Stimulated activated CD4-positive, alpha-beta T cell treated with anti-CD3 and anti-CD28 coated beads, Interleukin-2, amount 100 ng/mL, for 48 hours (primary cell): Measurements from ENCODE around the gene RBMX.
"Not testable (repeated sequence)": the region's sequence is repeated elsewhere in the genome, so short reads cannot be mapped to it uniquely, and the experiment has no call there.

ENCODE experiments used
- DNase-seq, 2 donors: peaks; one replicate each; pipeline ENCODE4 v3.0.0-alpha.2; 2020

The RBMX gene

DNA sequence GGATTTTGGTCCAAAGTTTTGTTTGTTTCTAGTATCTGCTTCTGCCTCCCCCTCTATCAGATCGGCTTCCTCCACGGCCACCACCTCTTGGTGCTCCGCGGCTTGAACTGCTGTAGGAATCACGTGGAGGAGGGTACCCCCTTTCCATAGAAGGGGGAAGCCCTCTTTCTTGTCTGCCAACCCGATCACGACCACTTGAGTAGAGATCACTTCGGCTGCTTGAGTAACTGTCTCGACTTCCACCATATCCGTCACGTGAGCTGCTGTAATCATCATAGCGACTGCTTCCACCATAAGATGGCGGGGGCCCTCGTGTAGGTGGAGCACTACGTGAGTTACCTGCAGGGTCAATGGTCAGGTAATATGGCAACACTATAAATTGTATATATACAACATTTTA, 6.4 kb downstream of the RBMX start:
- DNase-seq = not testable (repeated sequence)

DNA sequence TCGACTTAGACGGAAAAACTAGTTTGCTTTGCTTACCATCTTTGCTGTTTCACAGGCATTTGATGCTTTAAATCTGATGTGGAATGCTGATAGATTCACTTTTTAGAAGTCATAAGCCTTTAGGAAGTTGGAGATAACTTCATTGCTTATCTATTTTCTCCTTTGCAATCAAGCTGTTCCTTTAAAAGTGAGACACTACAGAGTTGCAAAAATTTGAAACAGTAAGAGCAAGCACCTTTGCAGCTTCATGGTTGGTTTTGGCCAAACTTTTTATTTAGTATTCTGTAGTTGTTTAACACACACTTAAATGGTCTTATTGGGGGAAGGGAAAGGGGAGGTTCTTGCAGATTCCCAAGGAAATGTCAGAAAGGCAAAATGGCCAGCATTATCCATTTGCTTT, 7.3 kb downstream of the RBMX start:
- not testable (repeated sequence) for DNase-seq

DNA sequence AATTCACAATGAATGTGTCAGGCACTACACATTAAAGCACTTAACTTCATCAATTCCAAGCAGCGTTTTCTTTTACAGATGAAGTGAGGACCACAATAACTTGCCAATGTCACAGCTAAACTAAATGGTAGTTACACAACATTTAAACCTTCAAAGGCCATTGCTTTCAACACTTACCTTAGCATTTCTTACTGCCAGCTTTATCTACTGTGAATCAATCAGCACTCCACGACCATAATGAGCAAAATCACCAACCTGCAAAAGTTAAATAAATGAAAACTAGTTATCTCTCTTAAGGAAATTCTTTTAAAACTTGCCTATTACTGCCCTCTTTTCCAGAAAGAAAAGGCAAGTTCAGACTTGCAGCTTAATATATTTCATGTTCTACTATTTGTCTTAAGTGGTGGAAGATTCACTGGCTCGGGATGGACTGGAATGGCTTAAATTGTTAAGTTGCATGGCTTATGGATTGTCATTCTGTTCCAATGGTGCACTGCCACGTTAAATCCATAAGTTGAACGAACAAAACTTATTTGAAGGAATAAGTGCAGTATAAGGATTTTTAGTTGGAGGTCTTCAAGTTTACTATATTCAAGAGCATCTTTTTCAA, 8.3 kb downstream of the RBMX start:
- DNase-seq = no peak

DNA sequence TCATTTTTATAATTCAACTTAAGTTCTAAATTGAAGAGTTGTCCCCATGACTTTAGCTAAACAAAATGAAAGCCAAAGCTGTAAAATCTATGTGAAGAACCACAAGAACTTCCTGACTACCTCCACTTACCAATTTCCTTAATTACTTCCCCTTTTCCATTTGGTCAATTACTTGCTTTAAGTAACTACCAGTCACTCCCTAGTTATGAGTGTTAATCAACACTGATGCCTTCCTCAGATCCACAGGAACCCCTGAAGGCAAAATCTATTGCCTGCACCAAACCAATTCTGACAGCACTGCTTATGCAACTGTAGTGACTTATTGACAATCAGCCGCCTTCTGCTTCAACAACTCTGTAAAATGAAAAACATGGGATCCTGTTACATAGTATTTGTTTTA, 10.5 kb downstream of the RBMX start:
- no peak for DNase-seq

DNA sequence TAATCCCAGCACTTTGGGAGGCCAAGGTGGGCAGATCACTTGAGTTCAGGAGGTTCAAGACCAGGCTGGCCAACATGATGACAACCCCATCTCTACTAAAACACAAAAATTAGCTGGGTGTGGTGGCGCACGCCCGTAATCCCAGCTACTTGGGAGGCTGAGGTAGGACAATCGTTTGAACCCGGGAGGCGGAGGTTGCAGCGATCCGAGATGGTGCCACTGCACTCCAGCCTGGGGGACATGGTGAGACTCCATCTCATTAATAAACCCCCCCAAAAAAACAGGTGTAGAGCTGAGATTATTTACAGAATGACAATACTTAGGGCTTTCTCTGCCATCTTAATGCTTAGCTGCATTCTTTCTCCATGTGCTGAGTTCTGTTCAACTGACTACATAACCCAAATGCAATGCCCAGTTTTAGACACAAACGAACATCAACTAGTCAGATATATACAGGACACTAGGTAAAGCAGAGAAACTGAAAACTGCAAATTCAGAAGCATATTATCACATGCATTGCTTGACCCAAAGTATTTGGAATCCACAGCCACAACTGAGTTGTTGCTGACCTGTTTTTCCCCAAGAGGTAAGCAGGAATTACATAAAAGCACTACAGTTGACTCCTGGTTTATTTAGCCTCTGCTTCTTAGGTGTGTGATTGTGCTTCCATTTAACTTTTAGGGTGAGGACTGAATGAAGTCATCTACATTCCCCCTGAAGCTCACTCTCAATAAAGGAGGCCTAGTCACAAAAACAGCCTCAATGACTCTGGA, 12.1 kb downstream of the RBMX start:
- DNase-seq = no peak

DNA sequence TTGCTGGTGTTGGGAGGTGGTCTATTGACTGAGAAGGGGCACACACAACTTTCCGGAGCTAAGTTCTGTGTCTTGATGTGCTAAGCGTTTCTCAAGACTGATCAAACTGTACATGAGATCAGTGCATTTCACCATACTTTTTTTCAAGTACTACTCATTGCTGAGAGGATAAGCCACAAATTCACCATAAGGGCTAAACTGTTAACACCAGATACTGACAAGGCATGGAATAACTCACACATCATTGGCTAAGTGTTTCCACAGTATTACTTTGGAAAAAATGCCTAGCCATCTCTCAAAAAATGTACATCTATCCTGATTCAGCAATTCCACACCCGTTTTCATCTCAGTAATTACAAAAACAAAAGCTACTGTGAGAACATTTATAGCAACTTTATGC, 13.0 kb downstream of the RBMX start:
- no peak for DNase-seq

DNA sequence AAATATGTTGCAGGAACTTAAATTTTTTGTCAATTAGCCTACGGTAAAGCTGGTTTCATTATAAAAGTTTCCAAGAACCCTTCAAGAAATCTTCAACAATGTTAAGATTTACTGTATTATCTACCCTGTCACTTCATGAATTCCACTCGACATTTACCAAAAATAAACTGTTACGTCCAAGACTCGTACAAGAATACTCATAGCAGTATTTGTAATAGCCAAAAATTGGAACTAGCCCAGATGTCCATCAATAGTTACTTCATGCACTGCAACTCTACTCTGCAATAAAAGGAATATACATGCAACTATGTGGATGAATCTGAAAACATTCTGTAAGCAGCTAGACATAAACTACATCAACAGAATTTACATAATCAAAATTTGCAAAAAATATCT, 13.4 kb downstream of the RBMX start:
- no peak for DNase-seq

DNA sequence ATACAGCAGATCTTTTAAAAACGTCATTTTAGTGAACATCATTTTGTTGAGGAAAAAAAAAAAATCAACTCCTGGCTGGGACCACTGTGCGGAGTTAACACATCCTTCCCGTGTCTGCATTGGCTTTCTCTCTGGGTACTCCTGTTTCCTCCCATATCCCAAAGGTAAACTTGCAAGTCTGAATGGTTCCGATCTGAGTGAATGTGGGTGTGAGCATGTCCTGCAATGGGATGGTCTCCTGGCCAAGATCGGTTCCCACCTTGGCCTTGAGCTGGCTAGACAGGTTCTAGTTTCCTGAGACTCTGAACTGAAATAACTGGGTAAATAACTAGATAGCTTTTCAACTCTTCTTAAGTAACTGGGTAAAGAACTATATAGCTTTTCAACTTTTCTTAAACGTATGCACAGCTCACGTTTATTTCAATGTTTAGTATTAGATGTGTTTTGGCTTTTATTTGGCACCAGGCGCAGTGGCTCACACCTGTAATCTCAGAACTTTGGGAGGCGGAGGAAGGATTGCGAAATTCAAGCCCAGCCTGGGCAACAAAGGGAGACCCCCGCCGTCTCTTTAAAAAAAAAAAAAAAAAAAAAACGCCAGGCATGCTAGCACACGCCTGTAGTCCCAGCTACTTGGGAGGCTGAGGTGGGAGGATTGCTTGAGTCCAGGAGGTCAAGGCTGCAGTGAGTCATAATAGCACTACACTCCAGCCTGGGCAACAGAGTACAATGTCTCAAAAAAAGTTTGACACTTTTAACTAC, 14.0 kb downstream of the RBMX start:
- DNase-seq = no peak

DNA sequence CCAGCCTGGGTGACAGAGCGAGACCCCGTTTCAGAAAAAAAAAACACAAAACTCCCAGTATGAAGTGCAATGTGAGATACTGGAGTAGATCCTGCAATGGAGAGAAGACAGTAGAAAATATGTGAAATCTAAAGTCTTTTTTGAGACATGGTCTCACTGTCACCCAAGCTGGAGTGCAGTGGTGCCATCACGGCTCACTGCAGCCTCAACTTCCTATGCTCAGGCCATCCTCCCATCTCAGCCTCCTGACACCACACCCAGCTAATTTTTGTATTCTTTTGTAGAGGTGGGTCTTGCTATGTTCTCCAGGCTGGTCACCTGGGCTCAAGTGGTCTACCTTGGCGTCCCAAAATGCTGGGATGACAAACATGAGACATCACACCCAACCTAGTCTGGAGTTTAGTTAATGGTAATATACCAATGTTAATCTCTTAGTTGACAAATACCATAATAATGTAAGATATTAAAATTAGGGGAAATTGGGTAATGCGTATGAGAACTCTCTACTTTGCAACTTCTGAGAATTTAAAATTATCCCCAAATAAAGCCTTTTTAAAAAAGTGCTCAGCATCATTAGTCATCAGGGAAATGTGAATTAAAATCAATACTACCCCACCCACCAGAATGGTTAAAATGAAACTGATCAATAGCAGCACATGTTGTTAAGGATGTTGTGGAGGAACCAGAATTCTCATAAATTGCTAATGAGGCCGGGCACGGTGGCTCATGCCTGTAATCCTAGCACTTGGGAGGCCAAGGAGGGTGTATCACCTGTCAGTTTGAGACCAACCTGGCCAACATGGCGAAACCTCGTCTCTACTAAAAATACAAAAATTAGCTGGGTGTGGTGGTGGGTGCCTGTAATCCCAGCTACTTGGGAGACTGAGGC, 15.0 kb downstream of the RBMX start:
- DNase-seq = peak in 1 of 2 donors; percentile 20

DNA sequence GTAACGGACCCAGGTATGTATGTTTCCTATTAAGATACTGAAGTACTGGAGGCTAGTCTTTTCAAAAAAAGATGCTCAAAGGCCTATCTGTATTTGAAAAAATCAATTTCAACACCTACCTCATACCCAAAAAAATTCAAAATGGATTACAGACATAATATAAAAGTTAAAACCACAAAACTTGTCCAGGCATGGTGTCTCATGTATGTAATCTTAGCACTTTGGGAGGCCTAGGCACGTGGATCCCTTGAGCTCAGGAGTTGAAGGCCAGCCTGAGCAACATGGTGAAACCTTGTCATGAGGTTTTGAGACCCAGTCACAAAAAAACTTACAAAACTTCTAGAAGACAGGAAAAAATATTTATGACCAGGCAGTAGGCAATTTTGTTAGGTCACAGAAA, 16.7 kb downstream of the RBMX start:
- no peak for DNase-seq

DNA sequence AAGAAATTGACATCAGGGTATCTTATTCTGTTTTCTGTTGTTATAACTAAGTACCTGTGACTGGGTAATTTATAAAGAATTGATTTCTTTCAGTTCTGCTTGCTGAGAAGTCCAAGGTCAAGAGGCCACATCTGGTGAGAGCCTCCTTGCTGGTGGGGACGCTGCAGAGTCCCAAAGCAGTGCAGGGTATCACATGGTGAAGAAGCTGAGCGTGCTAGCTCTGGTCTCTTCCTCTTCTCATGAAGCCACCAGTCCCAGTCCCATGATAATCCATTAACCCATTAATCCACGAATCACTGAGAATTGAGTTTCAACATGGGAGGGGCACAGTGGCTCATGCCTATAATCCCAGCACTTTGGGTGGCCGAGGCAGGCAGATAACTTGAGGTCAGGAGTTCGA, 18.0 kb downstream of the RBMX start:
- DNase-seq = no peak

DNA sequence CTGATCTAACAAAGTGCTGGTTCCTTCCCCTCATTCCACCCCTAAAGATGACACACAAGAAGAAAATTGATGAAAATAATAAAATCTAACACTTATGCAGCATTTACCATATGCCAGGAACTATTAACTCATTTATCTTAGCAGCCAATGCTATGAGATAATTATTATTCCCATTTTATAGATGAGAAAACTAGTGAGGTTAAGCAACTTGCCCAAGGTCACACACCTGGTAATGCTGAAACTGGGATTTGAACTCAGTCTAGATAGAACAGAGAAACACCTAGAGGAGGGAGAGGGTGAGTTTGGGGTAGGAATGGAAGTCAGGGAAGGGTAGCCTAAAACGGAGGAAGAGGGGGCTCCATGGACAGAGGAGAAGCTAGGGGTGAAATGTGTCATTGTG, 18.6 kb downstream of the RBMX start:
- DNase-seq = no peak

DNA sequence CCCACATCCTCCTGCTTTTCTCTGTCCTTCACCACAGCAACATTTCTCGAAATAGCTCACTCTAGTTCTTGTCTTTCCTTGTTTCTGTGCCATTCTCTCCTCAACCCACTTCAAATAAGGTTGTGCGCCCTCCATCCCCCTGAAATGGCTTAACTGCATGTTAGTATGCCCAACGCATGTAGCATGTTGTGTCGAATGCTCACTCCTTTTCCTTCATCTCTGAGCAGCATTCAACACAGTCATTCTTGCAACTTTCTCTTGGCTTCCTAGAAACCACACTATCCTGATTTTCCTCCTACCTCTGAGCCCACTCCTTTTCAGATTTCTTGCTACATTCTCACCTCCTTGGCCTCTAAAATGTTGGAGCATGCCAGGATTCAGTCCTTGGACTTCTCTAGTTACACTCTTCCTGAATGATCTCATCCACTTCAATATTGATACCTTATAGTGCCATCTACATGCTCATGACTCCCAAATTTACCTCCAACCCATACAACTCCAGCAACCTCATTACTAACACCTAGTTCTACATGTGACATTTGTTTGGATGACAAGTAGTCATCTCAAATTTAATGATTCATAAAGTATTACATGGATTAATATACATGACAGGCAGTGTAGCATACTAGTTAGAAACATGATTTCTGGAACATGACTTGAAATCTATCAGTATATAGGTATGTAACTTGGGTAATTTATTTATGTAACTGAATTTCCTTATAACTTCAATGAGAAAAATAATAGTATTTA, 22.3 kb downstream of the RBMX start:
- no peak for DNase-seq

DNA sequence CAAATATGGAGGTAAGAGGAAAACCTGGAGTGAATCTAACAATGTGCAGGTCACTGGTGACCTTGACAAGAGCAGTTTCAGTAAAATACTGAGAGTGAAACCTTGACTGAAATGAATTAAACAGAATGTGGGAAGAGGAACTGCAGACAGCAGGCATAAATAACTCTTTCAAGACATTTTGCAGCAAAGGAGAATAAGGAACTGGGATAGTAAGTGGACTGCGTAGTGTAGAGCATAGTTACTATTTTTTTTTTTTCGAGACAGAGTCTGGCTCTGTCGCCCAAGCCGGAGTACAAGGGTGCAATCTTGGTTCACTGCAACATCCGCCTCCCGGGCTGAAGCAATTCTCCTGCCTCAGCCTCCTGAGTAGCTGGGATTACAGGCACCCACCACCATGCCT, 24.0 kb downstream of the RBMX start:
- no peak for DNase-seq

DNA sequence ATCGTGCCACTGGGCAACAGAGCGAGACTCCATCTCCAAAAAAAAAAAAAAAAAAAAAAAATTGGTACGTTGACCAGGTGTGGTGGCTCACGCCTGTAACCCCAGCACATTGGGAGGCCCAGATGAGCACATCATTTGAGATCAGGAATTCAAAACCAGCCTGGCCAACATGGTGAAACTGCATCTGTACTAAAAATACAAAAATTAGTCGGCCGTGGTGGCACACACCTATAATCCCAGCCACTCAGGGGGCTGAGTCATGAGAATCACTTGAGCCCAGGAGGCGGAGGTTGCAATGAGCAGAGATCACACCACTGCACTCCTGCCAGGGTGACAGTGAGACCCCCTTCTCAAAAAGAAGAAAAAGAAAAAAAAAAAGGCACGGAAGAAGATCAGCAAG, 24.5 kb downstream of the RBMX start:
- no peak for DNase-seq

DNA sequence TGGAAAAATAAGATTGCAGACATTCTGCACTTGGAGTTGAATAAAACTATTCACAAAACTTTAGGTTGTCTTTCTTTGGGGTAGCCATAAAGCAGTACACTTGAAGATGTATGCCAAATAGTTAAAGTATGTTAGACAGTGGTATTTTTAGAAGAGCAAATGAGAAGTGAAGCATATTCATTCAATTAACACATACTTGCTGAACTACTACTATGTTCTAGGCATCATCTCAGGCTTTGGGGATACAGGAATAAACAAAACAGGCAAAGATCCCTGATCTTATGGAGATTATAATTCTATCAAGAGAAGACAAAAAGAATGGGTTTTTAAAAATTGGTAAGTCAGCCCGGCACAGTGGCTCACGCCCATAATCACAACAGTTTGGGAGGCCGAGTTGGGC, 29.0 kb downstream of the RBMX start:
- no peak for DNase-seq

DNA sequence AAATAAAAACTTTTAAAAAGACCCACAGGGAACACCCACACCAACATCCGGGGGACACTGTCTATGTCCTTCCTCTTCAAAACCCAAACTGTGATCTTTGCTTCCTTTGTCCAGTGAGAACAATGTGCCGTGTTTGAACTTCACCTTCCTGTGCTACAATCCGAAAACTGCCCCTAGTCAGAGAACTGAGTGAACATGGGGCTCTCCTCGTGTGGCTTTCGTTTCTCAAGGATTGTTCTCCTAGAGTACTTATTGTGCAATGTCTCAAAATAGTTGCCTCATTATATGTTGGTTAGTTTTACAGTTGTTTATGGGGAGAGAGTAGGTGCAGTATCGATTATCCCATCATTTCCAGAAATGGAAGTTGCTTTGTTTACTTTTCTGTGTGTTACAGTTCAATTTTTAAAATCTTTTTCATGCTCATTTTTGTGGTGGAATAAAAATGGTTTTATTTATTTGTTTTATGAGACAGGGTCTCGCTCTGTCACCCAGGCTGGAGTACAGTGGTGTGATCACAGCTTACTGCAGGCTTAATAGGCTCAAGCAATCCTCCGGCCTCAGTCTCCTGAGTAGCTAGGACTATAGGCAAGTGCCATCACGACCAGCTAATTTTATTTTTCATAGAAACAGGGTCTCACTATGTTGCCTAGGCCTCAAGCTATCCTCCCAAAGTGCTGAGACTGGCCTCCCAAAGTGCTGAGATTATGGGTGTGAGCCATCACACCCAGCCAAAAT, 29.9 kb downstream of the RBMX start:
- no peak for DNase-seq

DNA sequence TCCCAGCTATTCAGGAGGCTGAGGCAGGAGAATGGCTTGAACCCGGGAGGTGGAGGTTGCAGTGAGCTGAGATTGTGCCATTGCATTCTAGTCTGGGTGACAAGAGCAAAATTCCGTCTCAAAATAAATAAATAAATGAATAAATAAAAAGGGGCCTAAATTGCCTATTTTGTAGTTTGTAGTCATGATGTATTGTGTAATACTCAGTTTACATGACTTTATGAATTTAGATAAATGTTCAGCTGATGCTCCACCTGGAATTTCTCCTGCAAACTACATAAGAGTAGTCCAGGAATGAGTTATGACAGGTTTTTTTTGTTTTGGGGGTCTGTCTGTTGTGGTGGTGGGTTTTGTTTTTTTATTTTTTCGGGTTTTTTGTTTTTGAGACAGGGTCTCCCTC, 31.1 kb downstream of the RBMX start:
- no peak for DNase-seq

DNA sequence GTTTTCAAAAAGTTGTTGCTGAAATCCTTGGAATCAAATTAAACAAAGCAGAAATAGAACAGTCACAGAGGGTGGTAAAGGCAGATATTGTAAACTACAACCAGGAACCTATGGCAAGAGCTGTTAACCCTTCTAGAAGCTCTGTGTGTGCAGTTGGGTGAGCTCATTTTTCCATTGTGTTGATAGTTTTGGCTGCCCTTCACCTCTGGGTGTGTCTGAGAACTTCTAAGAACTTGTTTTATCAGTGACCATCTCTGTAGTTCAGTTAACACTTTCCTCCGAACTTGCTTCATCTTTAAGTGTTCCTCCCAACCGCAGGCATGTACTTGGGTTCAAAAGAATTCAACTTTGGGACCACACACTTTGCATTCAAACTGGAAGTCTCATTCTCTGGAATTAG, 32.7 kb downstream of the RBMX start:
- DNase-seq = no peak

DNA sequence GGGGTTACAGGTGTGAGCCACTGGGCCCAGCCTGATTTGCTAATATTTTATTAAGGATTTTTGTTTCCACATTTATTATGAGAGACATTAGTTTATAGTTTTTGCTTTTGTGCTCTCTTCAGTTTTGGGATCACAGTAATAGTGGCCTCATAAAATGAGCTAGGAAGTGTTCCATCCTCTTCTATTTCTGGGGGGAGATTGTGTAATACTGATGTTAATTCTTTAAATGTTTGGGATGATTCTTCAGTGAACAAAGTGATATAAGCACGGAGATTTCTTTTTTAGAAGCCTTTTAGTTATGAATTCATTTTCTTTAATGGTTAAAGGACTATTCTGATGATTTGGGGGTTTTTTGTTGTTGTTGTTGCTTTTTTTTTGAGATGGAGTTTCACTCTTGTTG, 41.3 kb downstream of the RBMX start:
- DNase-seq = no peak

DNA sequence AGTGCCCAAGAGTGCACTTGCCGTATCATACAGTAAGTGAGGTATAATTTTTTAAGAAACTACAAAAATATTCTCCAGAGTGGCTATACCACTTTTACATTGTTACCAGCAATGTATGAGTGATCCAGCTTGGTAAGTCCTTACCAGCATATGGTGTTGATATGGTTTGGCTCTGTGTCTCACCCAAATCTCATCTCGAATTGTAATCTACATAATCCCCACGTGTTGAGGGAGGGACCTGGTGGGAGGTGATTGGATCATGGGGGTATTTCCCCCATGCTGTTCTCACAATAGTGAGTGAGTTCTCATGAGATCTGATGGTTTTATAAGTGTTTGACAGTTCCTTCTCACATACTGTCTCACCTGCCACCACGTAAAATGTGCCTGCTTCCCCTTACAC, 44.8 kb downstream of the RBMX start:
- DNase-seq = no peak

DNA sequence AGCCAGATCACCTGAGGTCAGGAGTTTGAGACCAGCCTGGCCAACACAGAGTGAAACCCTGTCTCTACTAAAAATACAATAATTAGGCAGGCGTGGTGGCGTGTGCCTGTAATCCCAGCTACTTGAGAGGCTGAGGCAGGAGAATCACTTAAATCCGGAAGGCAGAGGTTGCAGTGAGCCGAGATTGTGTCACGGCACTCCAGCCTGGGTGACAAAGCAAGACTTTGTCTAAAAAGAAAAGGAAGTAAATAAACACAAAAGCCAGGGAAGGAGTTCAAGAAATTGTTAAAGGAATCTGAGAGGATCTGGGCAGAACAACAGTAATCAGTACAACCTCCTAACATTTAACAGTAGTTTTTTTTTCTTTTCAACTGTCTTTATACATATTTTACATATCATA, 51.1 kb downstream of the RBMX start:
- DNase-seq = no peak
